Breast epithelium (tissue), 4 donors: Measurements from ENCODE around the gene TMED9. TPM values are rescaled to one million over a fixed set of nuclear protein-coding genes. Genes with fewer than 3 reads are reported as not detected.
"Not testable (repeated sequence)": the region's sequence is repeated elsewhere in the genome, so short reads cannot be mapped to it uniquely, and the experiment has no call there.

ENCODE experiments used
- DNase-seq, 2 donors: peaks; one replicate each; pipeline ENCODE4 v3.0.0-alpha.2; 2019; ENCODE audit warnings: low spot score in 2 of 2
- H3K27ac ChIP-seq, 2 donors: fragments of 200-600 bp; sonication (generic) in 1 of 2; one replicate each; pipeline ENCODE4 v1.5.1; 2016 to 2019; ENCODE audit warnings: mild to moderate bottlenecking in 1 of 2
- H3K27me3 ChIP-seq, 2 donors: fragments of 200-600 bp; sonication (generic) in 1 of 2; one replicate each; pipeline versions ENCODE4 v1.5.1 to v1.6.0; 2017 to 2019; ENCODE audit warnings: control low read depth in 1 of 2, mild to moderate bottlenecking in 1 of 2
- H3K36me3 ChIP-seq: fragments of 200-600 bp; one replicate; pipeline ENCODE4 v1.5.1; 2019
- H3K4me1 ChIP-seq, 2 donors: fragments of 200-600 bp; sonication (generic); one replicate each; pipeline ENCODE4 v1.5.1; 2016 to 2019; ENCODE audit warnings: control low read depth in 1 of 2
- H3K4me3 ChIP-seq, 3 donors: fragments of 200-600 bp; sonication (generic); 1 replicate in 2 of 3; 2 replicates in 1 of 3; pipeline ENCODE4 v1.5.1; 2016 to 2019; ENCODE audit warnings: mild to moderate bottlenecking in 3 of 3, moderate library complexity in 2 of 3
- H3K9me3 ChIP-seq, 2 donors: fragments of 200-600 bp; sonication (generic) in 1 of 2; one replicate each; pipeline ENCODE4 v1.5.1; 2016 to 2019; ENCODE audit warnings: control low read depth in 1 of 2
- POLR2A ChIP-seq: fragments of 450-650 bp; IDR thresholded peaks from one replicate; pipeline ENCODE4 v1.6.1; 2016; ENCODE audit warnings: antibody characterized with exemption, mild to moderate bottlenecking, moderate library complexity
- POLR2AphosphoS5 ChIP-seq, 3 donors: sonication (generic); formaldehyde crosslinking; IDR thresholded peaks; one replicate each; pipeline ENCODE4 v1.6.1; 2017; ENCODE audit warnings: antibody characterized with exemption in 3 of 3
- intact Hi-C: fragments of 100-400 bp; cut with DNase I; formaldehyde crosslinking; loops from one replicate; pipeline ENCODE4 v1.15.1; 2023; ENCODE audit warnings: low total_unique reads
- total RNA-seq, 3 donors: library from RNA; depleted of rRNA; stranded (reverse); fragments of >200 nt; gene quantifications; one replicate each; pipeline ENCODE4 v1.1.0, GENCODE V29; 2016
- TF ChIP-seq, protein P1 (sequence below), 3 donors: fragments of 450-650 bp; IDR thresholded peaks; one replicate each; pipeline ENCODE4 v1.5.1; 2016 to 2017; ENCODE audit warnings: antibody characterized with exemption in 3 of 3, mild to moderate bottlenecking in 3 of 3, moderate library complexity in 3 of 3

TMED9 gene
- total RNA-seq, 3 donors from 2014 or later: 75.4 to 109 (median 95.1) TPM

DNA sequence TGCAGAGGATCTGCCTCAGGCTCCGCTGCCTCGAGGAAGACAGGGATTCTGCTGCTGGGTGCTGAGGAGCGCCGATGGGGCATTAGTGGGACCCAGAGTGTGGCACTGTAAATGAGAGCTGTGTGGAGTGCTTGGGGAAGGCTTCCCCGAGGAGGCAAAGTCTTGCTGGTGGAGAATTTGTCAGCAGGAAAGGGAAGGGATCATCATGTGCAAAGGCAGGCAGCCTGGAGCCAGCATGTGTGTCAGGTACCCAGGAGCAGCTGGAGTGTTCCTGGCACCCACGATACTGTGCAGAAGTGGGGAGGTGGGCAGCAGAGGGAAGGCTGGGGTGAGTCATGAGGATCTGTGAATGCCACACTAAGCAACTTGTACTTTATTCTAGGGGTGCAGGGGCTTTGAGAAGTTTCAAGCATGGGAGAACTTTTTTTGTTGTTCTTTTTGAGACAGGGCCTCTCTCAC lies 20.2 kb downstream of the TMED9 start:
- no peak for DNase-seq
- Histone ChIP-seq H3K27me3 (no peaks in the 10 kb centered on the region), H3K9me3 (no peaks in the 10 kb centered on the region), H3K4me1 (no peaks in the 10 kb centered on the region), H3K27ac (no peak overlapping the region), H3K36me3 (no peaks in the 10 kb centered on the region), H3K4me3 (no peak overlapping the region)
- TF ChIP-seq, protein P1, sequence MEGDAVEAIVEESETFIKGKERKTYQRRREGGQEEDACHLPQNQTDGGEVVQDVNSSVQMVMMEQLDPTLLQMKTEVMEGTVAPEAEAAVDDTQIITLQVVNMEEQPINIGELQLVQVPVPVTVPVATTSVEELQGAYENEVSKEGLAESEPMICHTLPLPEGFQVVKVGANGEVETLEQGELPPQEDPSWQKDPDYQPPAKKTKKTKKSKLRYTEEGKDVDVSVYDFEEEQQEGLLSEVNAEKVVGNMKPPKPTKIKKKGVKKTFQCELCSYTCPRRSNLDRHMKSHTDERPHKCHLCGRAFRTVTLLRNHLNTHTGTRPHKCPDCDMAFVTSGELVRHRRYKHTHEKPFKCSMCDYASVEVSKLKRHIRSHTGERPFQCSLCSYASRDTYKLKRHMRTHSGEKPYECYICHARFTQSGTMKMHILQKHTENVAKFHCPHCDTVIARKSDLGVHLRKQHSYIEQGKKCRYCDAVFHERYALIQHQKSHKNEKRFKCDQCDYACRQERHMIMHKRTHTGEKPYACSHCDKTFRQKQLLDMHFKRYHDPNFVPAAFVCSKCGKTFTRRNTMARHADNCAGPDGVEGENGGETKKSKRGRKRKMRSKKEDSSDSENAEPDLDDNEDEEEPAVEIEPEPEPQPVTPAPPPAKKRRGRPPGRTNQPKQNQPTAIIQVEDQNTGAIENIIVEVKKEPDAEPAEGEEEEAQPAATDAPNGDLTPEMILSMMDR (IDR thresholded peaks at IDR 0.05): no peak
- TF ChIP-seq POLR2A: no peak
- TF ChIP-seq POLR2AphosphoS5 (IDR thresholded peaks at IDR 0.05): no peak
- intact Hi-C loops: no loop called here

DNA sequence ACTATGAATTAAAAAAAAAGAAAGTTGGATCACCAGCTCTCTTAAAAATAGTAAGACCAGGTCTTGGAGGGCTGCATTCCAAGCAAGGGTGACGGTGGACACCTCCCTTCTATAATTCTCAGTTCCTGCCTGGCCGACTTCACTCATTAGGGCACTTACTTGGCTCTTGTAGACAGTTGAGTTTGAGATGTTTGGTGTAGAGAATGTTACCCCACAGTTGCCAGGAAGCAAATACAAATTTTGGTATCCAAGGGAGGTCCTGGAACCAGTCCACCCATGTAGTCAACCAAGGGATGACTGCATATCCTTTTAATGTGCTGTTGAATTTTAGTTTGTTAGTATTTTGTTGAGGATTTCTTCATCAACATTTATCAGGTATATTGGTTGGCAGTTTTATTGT lies 28.6 kb downstream of the TMED9 start:
- DNase-seq: no peak
- Histone ChIP-seq H3K4me3 (no peak overlapping the region), H3K4me1 (no peaks in the 10 kb centered on the region), H3K27me3 (no peaks in the 10 kb centered on the region), H3K36me3 (no peaks in the 10 kb centered on the region), H3K27ac (no peak overlapping the region), H3K9me3 (no peaks in the 10 kb centered on the region)
- TF ChIP-seq POLR2AphosphoS5 (IDR thresholded peaks at IDR 0.05) (no peak), POLR2A (no peak)
- TF ChIP-seq, protein P1 (IDR thresholded peaks at IDR 0.05): no peak
- intact Hi-C loops: no loop called here

- not testable (repeated sequence) for H3K27ac ChIP-seq
Measured at GRCh38 chr5:177624172-177624571, 32.2 kb downstream of the TMED9 start.

GRCh38 chr5:177630186-177630585 lies 38.2 kb downstream of the TMED9 start:
- not testable (repeated sequence) for H3K4me1 ChIP-seq, H3K27ac ChIP-seq, H3K36me3 ChIP-seq, H3K27me3 ChIP-seq, H3K4me3 ChIP-seq, H3K9me3 ChIP-seq, DNase-seq
- intact Hi-C loops: loop anchor here (10.0 kb wide), 1 partner anchor 455 kb away; no protein-coding TSS in a partner anchor

More at GRCh38 chr5:177624172-177624571, 32.2 kb downstream of the TMED9 start:
- H3K9me3 ChIP-seq, H3K36me3 ChIP-seq, H3K4me3 ChIP-seq, H3K27me3 ChIP-seq, DNase-seq, intact Hi-C loops, H3K4me1 ChIP-seq: not testable (repeated sequence)

- H3K27ac ChIP-seq: not testable (repeated sequence)
Measured at GRCh38 chr5:177634912-177635311, 42.9 kb downstream of the TMED9 start.

DNA sequence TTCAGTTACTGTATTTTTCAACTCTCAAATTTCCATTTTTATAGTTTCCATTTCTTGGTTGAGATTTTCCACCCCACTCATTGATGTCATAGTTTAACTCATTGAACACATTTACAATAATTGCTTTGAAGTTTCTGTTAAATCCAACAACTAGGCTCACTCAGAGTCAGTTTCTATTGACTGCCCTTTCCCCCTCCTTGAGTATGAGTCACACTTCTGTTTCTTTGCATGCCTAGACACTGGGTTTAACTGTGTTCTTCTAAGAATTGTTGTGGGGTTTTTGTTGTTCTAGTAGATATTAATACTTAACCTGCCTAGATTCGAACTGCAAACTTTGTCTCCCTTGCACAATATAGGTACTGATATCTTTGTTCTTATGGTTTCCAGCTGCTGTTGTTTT lies 53.5 kb downstream of the TMED9 start:
- H3K27me3 ChIP-seq, H3K27ac ChIP-seq, intact Hi-C loops, H3K4me3 ChIP-seq, H3K9me3 ChIP-seq, DNase-seq, H3K4me1 ChIP-seq, H3K36me3 ChIP-seq: not testable (repeated sequence)

More at GRCh38 chr5:177634912-177635311, 42.9 kb downstream of the TMED9 start:
- H3K27me3 ChIP-seq, DNase-seq, H3K36me3 ChIP-seq, H3K9me3 ChIP-seq, H3K4me3 ChIP-seq, H3K4me1 ChIP-seq: not testable (repeated sequence)
- intact Hi-C loops: loop anchor here (10.0 kb wide), 1 partner anchor 450 kb away; no protein-coding TSS in a partner anchor

Other genes with a start within 250 kb of the TMED9 start
- gene LMAN2, start 240.5 kb upstream of the TMED9 start, total RNA-seq: 100 to 1,000 TPM; 139 to 188 (median 170) TPM
- 10 to 100 TPM in 2 of 3 donors, 1 to 10 TPM in 1; 9.0 to 16.4 (median 11.3) TPM for gene RGS14, start 234.3 kb upstream of the TMED9 start, total RNA-seq
- not detected for gene SLC34A1, start 207.8 kb upstream of the TMED9 start, total RNA-seq
- not detected for gene PFN3, start 191.5 kb upstream of the TMED9 start, total RNA-seq
- 1 to 10 TPM in 2 of 3 donors, under 1 TPM in 1; 0.64 to 2.9 (median 2.6) TPM for gene F12, start 182.6 kb upstream of the TMED9 start, total RNA-seq
- 10 to 100 TPM; 21.3 to 25.0 (median 22.1) TPM for gene GRK6, start 165.5 kb upstream of the TMED9 start, total RNA-seq
- 1 to 10 TPM in 2 of 3 donors, under 1 TPM in 1; 0.48 to 2.0 (median 1.3) TPM for gene PRR7, start 145.4 kb upstream of the TMED9 start, total RNA-seq
- 10 to 100 TPM; 30.7 to 94.6 (median 61.3) TPM for gene DBN1, start 118.6 kb upstream of the TMED9 start, total RNA-seq
- 10 to 100 TPM; 17.1 to 61.9 (median 42.6) TPM for gene PDLIM7, start 94.6 kb upstream of the TMED9 start, total RNA-seq
- gene DOK3, start 82.4 kb upstream of the TMED9 start, total RNA-seq: 1 to 10 TPM; 1.6 to 7.2 (median 6.6) TPM
- gene DDX41, start 75.2 kb upstream of the TMED9 start, total RNA-seq: 100 to 1,000 TPM in 2 of 3 donors, 10 to 100 TPM in 1; 76.0 to 110 (median 103) TPM
- 10 to 100 TPM; 35.4 to 81.5 (median 77.0) TPM for gene FAM193B, start 37.6 kb upstream of the TMED9 start, total RNA-seq
- 10 to 100 TPM; 21.4 to 27.5 (median 22.6) TPM for gene B4GALT7, start 7.9 kb downstream of the TMED9 start, total RNA-seq
- 10 to 100 TPM in 1 of 3 donors, 1 to 10 TPM in 1, under 1 TPM in 1; 0.98 to 12.3 (median 2.2) TPM for gene FAM153A, start 190.7 kb downstream of the TMED9 start, total RNA-seq